PC-3 (cell line): Measurements from ENCODE around the gene UBE4A.

Experiments used
- CTCF ChIP-seq: fragments of 300-600 bp; sonication (generic); conservative IDR thresholded peaks from 2 replicates; pipeline ENCODE4 v1.5.1; 2017; ENCODE audit warnings: antibody characterized with exemption, low read depth, mild to moderate bottlenecking, low read length
- EZH2 ChIP-seq: fragments of 300-600 bp; sonication (generic); IDR thresholded peaks from one replicate; pipeline ENCODE4 v1.6.1; 2017; ENCODE audit warnings: antibody characterized with exemption, mild to moderate bottlenecking, low read length; ENCODE audit not compliant: unreplicated experiment
- EZH2phosphoT487 ChIP-seq: fragments of 300-600 bp; sonication (generic); IDR thresholded peaks from 2 replicates; pipeline ENCODE4 v1.6.1; 2018; ENCODE audit warnings: mild to moderate bottlenecking, antibody characterized with exemption, low read length, borderline replicate concordance

GRCh38 chr11:118342503-118343161 is 16.8 kb upstream of the UBE4A start, which contains the start of gene CD3D:
- TF ChIP-seq CTCF, result no peak
- TF ChIP-seq EZH2phosphoT487, result no peak
- no peak for TF ChIP-seq EZH2
